ENCODE results near the gene ACBD6.

DNA sequence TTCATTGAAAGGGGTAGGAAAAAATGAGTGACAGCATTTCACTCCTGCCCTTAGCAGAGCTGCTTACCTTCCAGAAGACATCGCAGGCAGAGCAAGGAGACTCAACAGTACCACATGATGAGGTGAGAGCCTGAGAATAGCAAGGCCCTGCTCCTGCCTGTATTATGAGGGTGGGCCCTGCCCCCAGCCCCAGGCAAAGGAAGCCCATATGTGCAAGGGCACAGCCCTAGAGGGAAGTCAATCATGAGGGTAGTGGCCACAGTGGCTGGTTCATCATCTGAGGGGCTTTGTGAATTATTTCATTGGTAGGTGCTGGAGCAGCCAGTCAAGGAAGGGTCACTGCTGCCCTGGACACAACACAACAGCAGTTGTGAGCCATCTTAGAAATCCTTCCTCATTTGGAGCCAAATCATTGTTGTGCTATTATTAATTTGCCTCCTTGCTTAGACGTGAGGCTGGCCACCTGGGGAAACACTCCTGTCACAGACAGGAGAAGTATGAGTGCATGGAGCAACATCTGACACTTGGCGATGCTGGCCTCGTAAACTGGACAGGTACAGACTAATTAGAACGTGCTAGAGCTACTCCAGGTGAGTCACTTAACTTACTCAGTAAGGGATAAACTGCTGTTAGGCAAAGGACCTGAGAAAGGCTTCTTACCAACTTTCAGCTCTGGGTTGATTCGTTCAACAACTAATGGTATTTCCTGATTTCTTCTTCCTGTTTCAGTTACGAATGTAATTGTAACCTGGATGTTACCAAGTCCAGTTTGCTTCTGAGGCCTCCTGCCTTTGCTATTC is 22.7 kb upstream of the ACBD6 start:
- TF ChIP-seq, protein P1, sequence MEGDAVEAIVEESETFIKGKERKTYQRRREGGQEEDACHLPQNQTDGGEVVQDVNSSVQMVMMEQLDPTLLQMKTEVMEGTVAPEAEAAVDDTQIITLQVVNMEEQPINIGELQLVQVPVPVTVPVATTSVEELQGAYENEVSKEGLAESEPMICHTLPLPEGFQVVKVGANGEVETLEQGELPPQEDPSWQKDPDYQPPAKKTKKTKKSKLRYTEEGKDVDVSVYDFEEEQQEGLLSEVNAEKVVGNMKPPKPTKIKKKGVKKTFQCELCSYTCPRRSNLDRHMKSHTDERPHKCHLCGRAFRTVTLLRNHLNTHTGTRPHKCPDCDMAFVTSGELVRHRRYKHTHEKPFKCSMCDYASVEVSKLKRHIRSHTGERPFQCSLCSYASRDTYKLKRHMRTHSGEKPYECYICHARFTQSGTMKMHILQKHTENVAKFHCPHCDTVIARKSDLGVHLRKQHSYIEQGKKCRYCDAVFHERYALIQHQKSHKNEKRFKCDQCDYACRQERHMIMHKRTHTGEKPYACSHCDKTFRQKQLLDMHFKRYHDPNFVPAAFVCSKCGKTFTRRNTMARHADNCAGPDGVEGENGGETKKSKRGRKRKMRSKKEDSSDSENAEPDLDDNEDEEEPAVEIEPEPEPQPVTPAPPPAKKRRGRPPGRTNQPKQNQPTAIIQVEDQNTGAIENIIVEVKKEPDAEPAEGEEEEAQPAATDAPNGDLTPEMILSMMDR (IDR thresholded peaks at IDR 0.05): no peak
- TF ChIP-seq POLR2A (IDR thresholded peaks at IDR 0.05): no peak

Measured in vagina (tissue), 2 donors.